Measurements from ENCODE around the gene ACTL6B. TPM values are rescaled to one million over a fixed set of nuclear protein-coding genes. Genes with fewer than 3 reads are reported as not detected.

ACTL6B gene
- total RNA-seq, 1 experiment from 2014 or later: not detected

DNA sequence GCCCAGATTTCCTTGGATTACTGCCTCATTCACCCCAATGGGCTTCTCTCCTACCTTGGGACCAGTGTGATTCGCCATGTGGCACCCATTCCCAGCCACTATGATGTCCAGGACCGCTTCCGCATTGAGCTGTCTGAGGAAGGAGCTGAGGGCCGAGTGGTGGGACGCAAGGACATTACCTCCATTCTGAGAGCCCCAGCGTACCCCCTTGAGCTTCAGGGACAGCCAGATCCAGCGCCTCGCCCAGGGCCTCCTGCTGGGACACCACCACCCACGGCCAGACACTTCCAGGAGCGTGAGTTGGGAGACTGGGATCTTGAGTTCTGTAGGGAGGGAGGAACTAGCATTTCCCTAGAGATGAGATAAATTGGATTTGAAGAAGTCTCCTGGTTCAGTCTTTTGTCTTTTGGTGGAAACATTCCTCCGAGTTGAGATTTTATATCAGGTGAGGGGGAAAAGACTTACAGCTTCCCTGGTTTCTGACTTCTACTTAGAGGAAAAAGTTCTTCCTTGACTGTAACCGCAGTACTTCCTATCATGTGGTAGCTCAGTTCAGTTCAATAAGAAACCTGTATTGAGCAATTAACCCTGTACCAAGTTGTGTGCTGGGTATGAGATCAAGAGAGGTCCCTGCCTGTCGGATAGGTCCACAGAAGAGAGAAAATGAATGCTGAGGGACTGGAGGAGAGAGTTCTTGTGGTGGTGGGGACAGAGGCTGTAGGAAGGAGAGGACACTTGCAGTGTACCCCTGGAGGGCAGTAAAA, 42.7 kb downstream of the ACTL6B start:
- BruUV-seq (replicated peaks): no TSS peak
- no peak overlapping the region for H3K27ac Mint-ChIP-seq (ENCODE audit: unreplicated experiment)
- Histone ChIP-seq H3K9me3 (no peaks in the 10 kb centered on the region), H3K4me1 (peaks cover 10% of the 10 kb centered on the region; the same call in 1 of the 2 replicates), H3K36me3 (ENCODE audit: control insufficient read depth, insufficient read depth, low read length) (no peaks in the 10 kb centered on the region), H3K4me3 (ENCODE audit: low read depth, low read length) (no peak overlapping the region), H3K27me3 (replicated peaks; ENCODE audit: control insufficient read depth, insufficient read depth, low read length) (no peaks in the 10 kb centered on the region)
- no peaks in the 10 kb centered on the region for H3K9me3 Mint-ChIP-seq (ENCODE audit: unreplicated experiment)
- H3K36me3 Mint-ChIP-seq (ENCODE audit: insufficient read depth, unreplicated experiment): peaks cover 21% of the 10 kb centered on the region
- POLR2A ChIA-PET: interaction anchor here (0.9 kb wide), 1 partner anchor 60 kb away, joined by 3 read pairs; the partner anchor contains the start of gene GNB2
- no peaks in the 10 kb centered on the region for H3K4me1 Mint-ChIP-seq (ENCODE audit: low read depth, unreplicated experiment)
- H3K27me3 Mint-ChIP-seq (ENCODE audit: insufficient read depth, unreplicated experiment): no peaks in the 10 kb centered on the region
- intact Hi-C loops (cut with micrococcal nuclease; ENCODE audit: unreplicated experiment): loop anchor here (1.0 kb wide), 1 partner anchor 37 kb away; no protein-coding TSS in a partner anchor
- H3K4me3 Mint-ChIP-seq (ENCODE audit: unreplicated experiment): peak overlapping the region; percentile 86
- no peak for DNase-seq
- TF ChIP-seq, protein P1, sequence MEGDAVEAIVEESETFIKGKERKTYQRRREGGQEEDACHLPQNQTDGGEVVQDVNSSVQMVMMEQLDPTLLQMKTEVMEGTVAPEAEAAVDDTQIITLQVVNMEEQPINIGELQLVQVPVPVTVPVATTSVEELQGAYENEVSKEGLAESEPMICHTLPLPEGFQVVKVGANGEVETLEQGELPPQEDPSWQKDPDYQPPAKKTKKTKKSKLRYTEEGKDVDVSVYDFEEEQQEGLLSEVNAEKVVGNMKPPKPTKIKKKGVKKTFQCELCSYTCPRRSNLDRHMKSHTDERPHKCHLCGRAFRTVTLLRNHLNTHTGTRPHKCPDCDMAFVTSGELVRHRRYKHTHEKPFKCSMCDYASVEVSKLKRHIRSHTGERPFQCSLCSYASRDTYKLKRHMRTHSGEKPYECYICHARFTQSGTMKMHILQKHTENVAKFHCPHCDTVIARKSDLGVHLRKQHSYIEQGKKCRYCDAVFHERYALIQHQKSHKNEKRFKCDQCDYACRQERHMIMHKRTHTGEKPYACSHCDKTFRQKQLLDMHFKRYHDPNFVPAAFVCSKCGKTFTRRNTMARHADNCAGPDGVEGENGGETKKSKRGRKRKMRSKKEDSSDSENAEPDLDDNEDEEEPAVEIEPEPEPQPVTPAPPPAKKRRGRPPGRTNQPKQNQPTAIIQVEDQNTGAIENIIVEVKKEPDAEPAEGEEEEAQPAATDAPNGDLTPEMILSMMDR (IDR thresholded peaks at IDR 0.05; ENCODE audit: insufficient read depth in 1 of 2, low read depth in 1 of 2, low read length in 1 of 2, severe bottlenecking in 1 of 2, unreplicated experiment in 1 of 2): no peak
- CTCF ChIA-PET: interaction anchor here (0.7 to 3.6 kb wide), 6 partner anchors 16 to 92 kb away, joined by 3 to 39 read pairs (median 4); partner anchors contain the start of genes GIGYF1 and POP7

- H3K4me3 Mint-ChIP-seq (ENCODE audit: unreplicated experiment): peak overlapping the region; percentile 86
- Histone ChIP-seq H3K4me1 (peaks cover 10% of the 10 kb centered on the region; the same call in 1 of the 2 replicates), H3K36me3 (ENCODE audit: control insufficient read depth, insufficient read depth, low read length) (no peaks in the 10 kb centered on the region), H3K27me3 (replicated peaks; ENCODE audit: control insufficient read depth, insufficient read depth, low read length) (no peaks in the 10 kb centered on the region), H3K9me3 (no peaks in the 10 kb centered on the region), H3K4me3 (ENCODE audit: low read depth, low read length) (peak overlapping the region; percentile 50)
- peak overlapping the region; percentile 95 for H3K27ac Mint-ChIP-seq (ENCODE audit: unreplicated experiment)
- no peaks in the 10 kb centered on the region for H3K9me3 Mint-ChIP-seq (ENCODE audit: unreplicated experiment)
- ChIA-PET POLR2A (interaction anchor here (0.6 to 1.6 kb wide), 22 partner anchors 9 to 262 kb away, joined by 3 to 60 read pairs (median 4); partner anchors contain the start of genes AGFG2, EPHB4, FBXO24 and GIGYF1), CTCF (interaction anchor here (0.5 to 3.6 kb wide), 22 partner anchors 13 to 243 kb away, joined by 3 to 39 read pairs (median 4); partner anchors contain the start of genes EPHB4, FBXO24, GIGYF1 and GNB2)
- DNase-seq: no peak
- TF ChIP-seq, protein P1 (IDR thresholded peaks at IDR 0.05; ENCODE audit: insufficient read depth in 1 of 2, low read depth in 1 of 2, low read length in 1 of 2, severe bottlenecking in 1 of 2, unreplicated experiment in 1 of 2): peak in 1 of 2 experiments; percentile 35
- TSS peak; percentile 52 for BruUV-seq (replicated peaks)
- H3K4me1 Mint-ChIP-seq (ENCODE audit: low read depth, unreplicated experiment): no peaks in the 10 kb centered on the region
- H3K27me3 Mint-ChIP-seq (ENCODE audit: insufficient read depth, unreplicated experiment): no peaks in the 10 kb centered on the region
- peaks cover 21% of the 10 kb centered on the region for H3K36me3 Mint-ChIP-seq (ENCODE audit: insufficient read depth, unreplicated experiment)
- intact Hi-C loops (cut with micrococcal nuclease; ENCODE audit: unreplicated experiment): loop anchor here (1.0 kb wide), 3 partner anchors 27 to 60 kb away; partner anchors contain the start of genes FBXO24, GNB2 and LRCH4
Observed at GRCh38 chr7:100612730-100613390, 43.4 kb downstream of the ACTL6B start.

Data from Caco-2 (cell line).